Lower leg skin (tissue), 4 donors: ENCODE measurements around the gene ITIH4. TPM values are rescaled to one million over a fixed set of nuclear protein-coding genes. Genes with fewer than 3 reads are reported as not detected.

Source experiments
- DNase-seq, 2 donors: peaks; one replicate each; pipeline ENCODE4 v3.0.0-alpha.2; 2019; ENCODE audit warnings: low spot score in 2 of 2
- H3K4me3 ChIP-seq: fragments of 200-600 bp; sonication (generic); 2 replicates; pipeline ENCODE4 v1.5.1; 2017; ENCODE audit warnings: mild to moderate bottlenecking, low read depth; ENCODE audit not compliant: poor library complexity, severe bottlenecking
- CTCF ChIP-seq, 3 donors: fragments of 450-650 bp; IDR thresholded peaks; one replicate each; pipeline ENCODE4 v1.5.1; 2016; ENCODE audit warnings: antibody characterized with exemption in 3 of 3, mild to moderate bottlenecking in 3 of 3, moderate library complexity in 2 of 3
- POLR2A ChIP-seq, 2 donors: fragments of 450-650 bp; IDR thresholded peaks; one replicate each; pipeline ENCODE4 v1.6.1; 2016 to 2017; ENCODE audit warnings: antibody characterized with exemption in 2 of 2, mild to moderate bottlenecking in 1 of 2, moderate library complexity in 1 of 2
- WGBS, 2 donors: methylation state at CpG; one replicate each; pipeline ENCODE4 v1.1.5; 2018; 5-methylcytosine and 5-hydroxymethylcytosine counted together
- intact Hi-C: fragments of 100-400 bp; cut with DNase I; formaldehyde crosslinking; loops from one replicate; pipeline ENCODE4 v1.15.0; 2023; ENCODE audit warnings: low total_unique reads
- total RNA-seq, 4 donors: library from RNA; depleted of rRNA; stranded (reverse); fragments of >200 nt; gene quantifications; one replicate each; pipeline ENCODE4 v1.1.0, GENCODE V29; 2016

The ITIH4 gene
- total RNA-seq, 4 donors from 2014 or later, result 0.38 to 3.6 (median 2.5) TPM

DNA sequence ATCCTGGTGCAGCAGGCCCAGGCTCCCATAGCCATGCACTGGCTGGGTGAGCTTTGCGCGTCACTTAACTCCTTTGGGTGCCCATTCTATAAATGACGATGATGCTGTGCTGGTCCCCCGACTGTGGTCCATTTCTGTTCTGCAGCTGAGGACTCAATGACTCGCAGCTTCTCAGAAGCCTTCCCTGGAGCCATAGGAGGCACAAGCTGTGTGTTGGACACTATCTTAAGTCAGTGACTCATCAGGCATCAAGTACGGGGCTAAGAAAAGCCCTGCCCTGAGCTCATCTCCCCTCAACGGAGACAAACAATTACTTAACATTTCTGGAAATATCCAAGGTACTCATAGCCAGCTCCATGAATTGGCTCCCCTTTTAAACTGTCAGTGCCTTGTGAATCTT, 18.1 kb upstream of the ITIH4 start:
- TF ChIP-seq POLR2A (IDR thresholded peaks at IDR 0.05), result no peak
- TF ChIP-seq CTCF (IDR thresholded peaks at IDR 0.05), result no peak
- WGBS, 2 donors, result 54% methylated on average over 7 of the region's 7 CpGs
- H3K4me3 ChIP-seq, result no peak overlapping the region
- intact Hi-C loops, result no loop called here
- DNase-seq, result peak in 1 of 2 donors; percentile 48

DNA sequence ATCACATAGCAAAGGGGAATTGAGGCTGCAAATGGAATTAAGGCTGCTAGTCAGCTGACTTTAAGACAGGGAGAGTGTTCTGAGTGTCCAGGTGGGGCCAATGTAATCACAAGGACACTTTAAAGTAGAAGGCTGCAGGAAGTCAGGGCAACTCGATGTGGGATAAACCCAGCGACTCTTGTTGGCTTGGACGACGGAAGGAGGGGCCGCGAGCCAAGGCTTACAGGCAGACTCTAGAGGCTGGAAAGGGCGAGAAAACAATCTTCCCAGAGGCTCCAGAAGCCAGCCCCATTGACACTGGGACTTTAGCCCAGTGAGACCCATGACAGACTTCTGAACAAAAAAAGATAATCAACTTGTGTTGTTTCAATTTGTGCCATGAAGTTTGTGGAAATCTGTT, 17.3 kb upstream of the ITIH4 start:
- no peak for DNase-seq
- WGBS, 2 donors, result 91 to 93% methylated on average over 7 of the region's 7 CpGs
- intact Hi-C loops, result no loop called here
- no peak for TF ChIP-seq POLR2A (IDR thresholded peaks at IDR 0.05)
- no peak for TF ChIP-seq CTCF (IDR thresholded peaks at IDR 0.05)
- H3K4me3 ChIP-seq, result no peak overlapping the region

DNA sequence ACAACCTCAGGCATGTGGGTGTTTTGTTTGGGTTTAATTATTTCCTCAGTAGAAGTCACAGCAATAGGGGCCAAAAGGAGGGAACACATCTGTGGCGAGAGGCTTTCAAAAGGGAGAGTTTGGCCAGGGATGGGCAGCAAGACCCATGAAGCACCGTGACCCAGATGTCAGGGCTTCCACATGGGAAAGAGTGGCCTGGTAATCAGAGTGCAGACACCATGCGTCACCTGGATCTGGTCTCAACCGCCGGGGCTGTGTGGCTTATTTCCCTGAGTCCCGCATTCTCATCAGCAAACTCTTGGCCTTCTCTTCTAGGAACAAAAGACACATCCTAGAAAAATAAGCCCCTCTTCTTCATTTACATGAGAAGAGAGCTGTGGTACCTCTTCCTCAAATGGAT, 16.8 kb upstream of the ITIH4 start:
- WGBS, 2 donors, result 95 to 97% methylated on average over 6 of the region's 6 CpGs
- intact Hi-C loops, result no loop called here

GRCh38 chr3:52846432-52846965, 16.0 kb upstream of the ITIH4 start:
- no peak for DNase-seq
- intact Hi-C loops, result no loop called here
- 74 to 77% methylated on average over 15 of the region's 15 CpGs for WGBS, 2 donors

More for the DNA sequence above, 16.8 kb upstream of the ITIH4 start:
- no peak overlapping the region for H3K4me3 ChIP-seq
- TF ChIP-seq CTCF (IDR thresholded peaks at IDR 0.05) (no peak), POLR2A (IDR thresholded peaks at IDR 0.05) (no peak)
- DNase-seq, result no peak

GRCh38 chr3:52845691-52846431, 15.4 kb upstream of the ITIH4 start:
- H3K4me3 ChIP-seq, result no peak overlapping the region
- 72 to 75% methylated on average over 7 of the region's 7 CpGs for WGBS, 2 donors
- intact Hi-C loops, result no loop called here
- DNase-seq, result no peak
- no peak for TF ChIP-seq POLR2A (IDR thresholded peaks at IDR 0.05)
- TF ChIP-seq CTCF (IDR thresholded peaks at IDR 0.05), result no peak

More at GRCh38 chr3:52846432-52846965, 16.0 kb upstream of the ITIH4 start:
- TF ChIP-seq CTCF (IDR thresholded peaks at IDR 0.05) (no peak), POLR2A (IDR thresholded peaks at IDR 0.05) (no peak)
- no peak overlapping the region for H3K4me3 ChIP-seq
